IMR-90 (cell line): ENCODE data around the gene ILF2. TPM values are rescaled to one million over a fixed set of nuclear protein-coding genes. Genes with fewer than 3 reads are reported as not detected.

Source experiments
- ATAC-seq: fragments of 200-7000 bp; cut with Tn5 transposase; 2 replicates; pipeline ENCODE4 v1.9.1; 2020; ENCODE audit warnings: low read depth, mild to moderate bottlenecking, moderate library complexity
- BruUV-seq: library from RNA; stranded (reverse); fragments of 400-500 nt; replicated peaks from 2 replicates; lab custom pipeline; 2021; lab: Mats Ljungman, UMichigan
- CTCF ChIA-PET: fragments of 300-600 bp; formaldehyde crosslinking; extraction: SDS; loops from one replicate; lab custom pipeline; 2021; ENCODE audit warnings: antibody characterized with exemption; lab: Yijun Ruan, JAX
- POLR2A ChIA-PET: fragments of 300-600 bp; sonication (Branson Sonifier 250); formaldehyde crosslinking; loops from one replicate; lab custom pipeline; 2022; ENCODE audit warnings: antibody characterized with exemption; ENCODE audit not compliant: unreplicated experiment; lab: Charles Lee
- DNase-seq: peaks from one replicate; pipeline ENCODE4 v3.0.0; 2013
- H2AFZ ChIP-seq: replicated peaks from 2 replicates; pipeline ENCODE3; 2013; ENCODE audit warnings: low read length, mild to moderate bottlenecking; ENCODE audit not compliant: poor library complexity
- H2AK5ac ChIP-seq: 2 replicates; pipeline ENCODE4 v1.6.1; 2013; ENCODE audit warnings: low read depth, low read length, inconsistent platforms
- H2AK9ac ChIP-seq: replicated peaks from 2 replicates; pipeline ENCODE3; 2013; ENCODE audit warnings: mild to moderate bottlenecking, low read depth, low read length, moderate library complexity; ENCODE audit not compliant: poor library complexity
- H2BK120ac ChIP-seq: 2 replicates; pipeline ENCODE4 v1.6.1; 2013; ENCODE audit warnings: low read depth, low read length, inconsistent platforms
- H2BK15ac ChIP-seq: 3 replicates; pipeline ENCODE4 v1.6.1; 2013; ENCODE audit warnings: low read depth, low read length, inconsistent platforms
- H2BK20ac ChIP-seq: 2 replicates; pipeline ENCODE4 v1.6.1; 2013; ENCODE audit warnings: low read depth, mild to moderate bottlenecking, inconsistent platforms, low read length, moderate library complexity
- H2BK5ac ChIP-seq: 2 replicates; pipeline ENCODE4 v1.6.1; 2013; ENCODE audit warnings: mild to moderate bottlenecking, low read depth, low read length, inconsistent platforms; ENCODE audit not compliant: poor library complexity, severe bottlenecking
- H3K14ac ChIP-seq: replicated peaks from 2 replicates; pipeline ENCODE4 v1.6.1; 2013; ENCODE audit warnings: low read depth, low read length, inconsistent platforms
- H3K18ac ChIP-seq: 2 replicates; pipeline ENCODE4 v1.6.1; 2013; ENCODE audit warnings: low read depth, low read length, control low read depth
- H3K23ac ChIP-seq: 2 replicates; pipeline ENCODE4 v1.6.1; 2013; ENCODE audit warnings: low read depth, low read length, inconsistent platforms
- H3K27ac ChIP-seq: 2 replicates; pipeline ENCODE4 v1.5.1; 2013; ENCODE audit warnings: mild to moderate bottlenecking, control low read depth, low read length; ENCODE audit not compliant: insufficient read depth
- H3K27me3 ChIP-seq: 2 replicates; pipeline ENCODE4 v1.6.1; 2013; ENCODE audit warnings: low read length; ENCODE audit not compliant: control insufficient read depth, insufficient read depth
- H3K36me3 ChIP-seq: 2 replicates; pipeline ENCODE4 v1.6.1; 2013; ENCODE audit warnings: low read length, mixed read lengths; ENCODE audit not compliant: control insufficient read depth, insufficient read depth
- H3K4ac ChIP-seq: 2 replicates; pipeline ENCODE4 v1.6.1; 2013; ENCODE audit warnings: low read depth, low read length, inconsistent platforms
- H3K4me1 ChIP-seq: 2 replicates; pipeline ENCODE4 v1.6.1; 2013; ENCODE audit warnings: low read length, mixed read lengths; ENCODE audit not compliant: control insufficient read depth, insufficient read depth
- H3K4me2 ChIP-seq: 2 replicates; pipeline ENCODE4 v1.6.1; 2013; ENCODE audit warnings: low read depth, mild to moderate bottlenecking, control low read depth, low read length, moderate library complexity
- H3K4me3 ChIP-seq: 2 replicates; pipeline ENCODE4 v1.5.1; 2013; ENCODE audit warnings: low read depth, mild to moderate bottlenecking, control low read depth, low read length, moderate library complexity; ENCODE audit not compliant: insufficient read depth
- H3K56ac ChIP-seq: 2 replicates; pipeline ENCODE4 v1.6.1; 2013; ENCODE audit warnings: low read length, inconsistent platforms; ENCODE audit not compliant: insufficient read depth; ENCODE audit errors: extremely low read depth
- H3K79me1 ChIP-seq, 2 experiments: 2 replicates each; pipeline ENCODE4 v1.6.1; 2013; ENCODE audit warnings: low read length in 2 of 2, inconsistent platforms in 1 of 2, low read depth in 1 of 2
- H3K9ac ChIP-seq: 2 replicates; pipeline ENCODE4 v1.6.1; 2013; ENCODE audit warnings: low read depth, low read length, control low read depth
- H3K9me1 ChIP-seq: 2 replicates; pipeline ENCODE4 v1.6.1; 2013; ENCODE audit warnings: low read length, inconsistent platforms; ENCODE audit not compliant: insufficient read depth
- H3K9me3 ChIP-seq: 2 replicates; pipeline ENCODE4 v1.6.1; 2013; ENCODE audit warnings: low read length; ENCODE audit not compliant: control insufficient read depth, insufficient read depth
- H4K20me1 ChIP-seq: 2 replicates; pipeline ENCODE4 v1.6.1; 2013; ENCODE audit warnings: low read length, inconsistent platforms; ENCODE audit not compliant: insufficient read depth
- H4K5ac ChIP-seq: 2 replicates; pipeline ENCODE4 v1.6.1; 2013; ENCODE audit warnings: mild to moderate bottlenecking, low read depth, low read length, control low read depth
- H4K8ac ChIP-seq, 2 experiments: 2 replicates each; pipeline ENCODE4 v1.6.1; 2013; ENCODE audit warnings: low read depth in 2 of 2, low read length in 2 of 2, control low read depth in 1 of 2, inconsistent platforms in 1 of 2
- H4K91ac ChIP-seq: 2 replicates; pipeline ENCODE4 v1.6.1; 2013; ENCODE audit warnings: low read depth, low read length, inconsistent platforms; ENCODE audit not compliant: insufficient read depth
- BHLHE40 ChIP-seq: fragments of 150-350 bp; IDR thresholded peaks from 2 replicates; pipeline ENCODE4 v1.6.1; 2016; ENCODE audit warnings: mild to moderate bottlenecking, low read depth, low read length
- CEBPB ChIP-seq: IDR thresholded peaks from 2 replicates; pipeline ENCODE4 v1.6.1; 2012; ENCODE audit warnings: low read depth, low read length, improper control_type of control experiment
- CHD1 ChIP-seq: IDR thresholded peaks from 2 replicates; pipeline ENCODE4 v1.6.1; 2012; ENCODE audit warnings: low read depth, low read length, improper control_type of control experiment
- CTCF ChIP-seq: conservative IDR thresholded peaks from 2 replicates; pipeline ENCODE4 v1.5.1; 2012; ENCODE audit warnings: mild to moderate bottlenecking, low read depth, low read length, improper control_type of control experiment
- FOS ChIP-seq: fragments of 150-350 bp; IDR thresholded peaks from 2 replicates; pipeline ENCODE4 v1.6.1; 2016; ENCODE audit warnings: low read depth, low read length
- MAFK ChIP-seq: IDR thresholded peaks from 2 replicates; pipeline ENCODE4 v1.6.1; 2012; ENCODE audit warnings: low read depth, low read length, improper control_type of control experiment
- MAZ ChIP-seq: IDR thresholded peaks from 2 replicates; pipeline ENCODE4 v1.6.1; 2012; ENCODE audit warnings: low read depth, mild to moderate bottlenecking, low read length, improper control_type of control experiment, moderate library complexity, borderline replicate concordance
- MXI1 ChIP-seq: IDR thresholded peaks from 2 replicates; pipeline ENCODE4 v1.6.1; 2012; ENCODE audit warnings: low read depth, mild to moderate bottlenecking, low read length, moderate library complexity, borderline replicate concordance
- NFE2L2 ChIP-seq: fragments of 150-350 bp; IDR thresholded peaks from 2 replicates; pipeline ENCODE4 v1.6.1; 2016; ENCODE audit warnings: low read depth, mild to moderate bottlenecking, low read length
- POLR2A ChIP-seq: IDR thresholded peaks from 2 replicates; pipeline ENCODE4 v1.6.1; 2012; ENCODE audit warnings: mild to moderate bottlenecking, low read depth, low read length
- RAD21 ChIP-seq: IDR thresholded peaks from 2 replicates; pipeline ENCODE4 v1.6.1; 2012; ENCODE audit warnings: low read length, improper control_type of control experiment
- RCOR1 ChIP-seq: IDR thresholded peaks from 2 replicates; pipeline ENCODE4 v1.6.1; 2012; ENCODE audit warnings: mild to moderate bottlenecking, low read length, improper control_type of control experiment; ENCODE audit not compliant: insufficient replicate concordance
- RFX5 ChIP-seq: IDR thresholded peaks from 2 replicates; pipeline ENCODE4 v1.8.0; 2012; ENCODE audit warnings: low read depth, mild to moderate bottlenecking, low read length, moderate library complexity
- SMC3 ChIP-seq: fragments of 150-350 bp; IDR thresholded peaks from 2 replicates; pipeline ENCODE4 v1.6.1; 2016; ENCODE audit warnings: low read depth, mild to moderate bottlenecking, antibody characterized with exemption, low read length, moderate library complexity
- WGBS, 2 experiments: methylation state at CpG; one replicate each; pipeline versions ENCODE4 v1.1.5 to v1.1.7; 2013; ENCODE audit warnings: missing lambda C conversion rate in 2 of 2; ENCODE audit not compliant: insufficient read length in 1 of 2; ENCODE audit errors: extremely low coverage in 2 of 2; 5-methylcytosine and 5-hydroxymethylcytosine counted together
- dilution Hi-C: fragments of 300-500 bp; cut with HindIII; formaldehyde crosslinking; loops from one replicate; pipeline ENCODE4 v1.14.3; 2018; ENCODE audit warnings: low sequenced_read_pairs; ENCODE audit not compliant: unreplicated experiment
- in situ Hi-C: fragments of 300-500 bp; cut with MboI; formaldehyde crosslinking; loops from 3 replicates; pipeline ENCODE4 v1.14.3; 2019; ENCODE audit warnings: low sequenced_read_pairs, inconsistent platforms, mixed read lengths
- intact Hi-C: fragments of 100-400 bp; cut with micrococcal nuclease; formaldehyde crosslinking; loops from 2 replicates; pipeline ENCODE4 v1.10.0; 2022
- polyA plus RNA-seq, 3 experiments: library from polyadenylated mRNA; depleted of rRNA; stranded (reverse); fragments of >200 nt; gene quantifications; 2 replicates each; pipeline ENCODE4 v1.2.3, GENCODE V29; 2012; ENCODE audit warnings: low replicate concordance in 1 of 3
- total RNA-seq: library from RNA; depleted of rRNA; stranded (reverse); fragments of >200 nt; gene quantifications from 2 replicates; pipeline ENCODE4 v1.2.3, GENCODE V29; 2012
- TF ChIP-seq, protein P1 (sequence below): fragments of 150-350 bp; IDR thresholded peaks from 2 replicates; pipeline ENCODE4 v1.6.1; 2016; ENCODE audit warnings: low read depth, mild to moderate bottlenecking, low read length, moderate library complexity, borderline replicate concordance
- TF ChIP-seq, protein P2 (sequence below): fragments of 150-350 bp; IDR thresholded peaks from 2 replicates; pipeline ENCODE4 v1.6.1; 2017; ENCODE audit warnings: mild to moderate bottlenecking, antibody characterized with exemption, low read length, low read depth

Gene ILF2
- total and polyA plus RNA-seq, 2 of the 4 experiments (the other 2 are of a cell fraction): 273 to 504 TPM

- in situ Hi-C loops: no loop called here
- Histone ChIP-seq H2BK120ac (no peak overlapping the region), H2AFZ (no peak overlapping the region), H4K91ac (no peak overlapping the region), H2AK5ac (no peak overlapping the region), H4K20me1 (no peaks in the 10 kb centered on the region; the same call in 1 of the 2 replicates), H3K36me3 (no peaks in the 10 kb centered on the region), H3K27me3 (peaks cover 41% of the 10 kb centered on the region), H2BK20ac (no peak overlapping the region), H3K4me1 (no peaks in the 10 kb centered on the region), H3K9me3 (no peaks in the 10 kb centered on the region), H3K79me1 (no peaks in the 10 kb centered on the region), H4K8ac (no peak overlapping the region), H3K4me3 (no peak overlapping the region), H3K18ac (no peak overlapping the region), H2BK15ac (no peak overlapping the region), H3K4ac (no peak overlapping the region), H3K56ac (no peak overlapping the region), H4K5ac (no peak overlapping the region), H3K4me2 (no peak overlapping the region), H3K14ac (no peak overlapping the region), H2AK9ac (no peak overlapping the region), H3K27ac (no peak overlapping the region), H3K23ac (no peak overlapping the region), H3K9me1 (no peaks in the 10 kb centered on the region), H2BK5ac (no peak overlapping the region), H3K9ac (no peak overlapping the region)
- dilution Hi-C loops: no loop called here
- TF ChIP-seq BHLHE40 (no peak), MAFK (no peak), CEBPB (no peak), CTCF (no peak), RCOR1 (no peak), NFE2L2 (no peak), RAD21 (no peak), CHD1 (no peak), MAZ (no peak), MXI1 (no peak), RFX5 (no peak), FOS (no peak), POLR2A (no peak), SMC3 (no peak)
- TF ChIP-seq, protein P1, sequence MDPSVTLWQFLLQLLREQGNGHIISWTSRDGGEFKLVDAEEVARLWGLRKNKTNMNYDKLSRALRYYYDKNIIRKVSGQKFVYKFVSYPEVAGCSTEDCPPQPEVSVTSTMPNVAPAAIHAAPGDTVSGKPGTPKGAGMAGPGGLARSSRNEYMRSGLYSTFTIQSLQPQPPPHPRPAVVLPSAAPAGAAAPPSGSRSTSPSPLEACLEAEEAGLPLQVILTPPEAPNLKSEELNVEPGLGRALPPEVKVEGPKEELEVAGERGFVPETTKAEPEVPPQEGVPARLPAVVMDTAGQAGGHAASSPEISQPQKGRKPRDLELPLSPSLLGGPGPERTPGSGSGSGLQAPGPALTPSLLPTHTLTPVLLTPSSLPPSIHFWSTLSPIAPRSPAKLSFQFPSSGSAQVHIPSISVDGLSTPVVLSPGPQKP: no peak
- TF ChIP-seq, protein P2, sequence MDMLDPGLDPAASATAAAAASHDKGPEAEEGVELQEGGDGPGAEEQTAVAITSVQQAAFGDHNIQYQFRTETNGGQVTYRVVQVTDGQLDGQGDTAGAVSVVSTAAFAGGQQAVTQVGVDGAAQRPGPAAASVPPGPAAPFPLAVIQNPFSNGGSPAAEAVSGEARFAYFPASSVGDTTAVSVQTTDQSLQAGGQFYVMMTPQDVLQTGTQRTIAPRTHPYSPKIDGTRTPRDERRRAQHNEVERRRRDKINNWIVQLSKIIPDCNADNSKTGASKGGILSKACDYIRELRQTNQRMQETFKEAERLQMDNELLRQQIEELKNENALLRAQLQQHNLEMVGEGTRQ: no peak
- BruUV-seq: no TSS peak
- 67% methylated on average over 1 of the region's 16 CpGs; no CpG with 5 or more reads in 1 of the 2 experiments for WGBS, 2 experiments
- ChIA-PET CTCF (no interaction called here), POLR2A (no interaction called here)
- intact Hi-C loops: no loop called here
- no peak for ATAC-seq
- DNase-seq: no peak
Measured at GRCh38 chr1:153687346-153688125, 16.7 kb upstream of the ILF2 start.
